ENCODE data around the gene ZCCHC17.

The ZCCHC17 gene

GRCh38 chr1:31308036-31308435 is 11.2 kb downstream of the ZCCHC17 start:
- no peak for DNase-seq

GRCh38 chr1:31310198-31310597 is 13.4 kb downstream of the ZCCHC17 start:
- DNase-seq = no peak

GRCh38 chr1:31315902-31316301 is 19.1 kb downstream of the ZCCHC17 start:
- DNase-seq = no peak

GRCh38 chr1:31318146-31318545 is 21.3 kb downstream of the ZCCHC17 start:
- DNase-seq = no peak

- no peak for DNase-seq
Observed at GRCh38 chr1:31324093-31324492, 27.3 kb downstream of the ZCCHC17 start.

- no peak for DNase-seq
Observed at GRCh38 chr1:31324992-31325391, 28.2 kb downstream of the ZCCHC17 start.

GRCh38 chr1:31326461-31326860 is 29.6 kb downstream of the ZCCHC17 start:
- no peak for DNase-seq

- DNase-seq = no peak
Observed at GRCh38 chr1:31327381-31327780, 30.5 kb downstream of the ZCCHC17 start.

GRCh38 chr1:31335007-31335406 is 38.2 kb downstream of the ZCCHC17 start:
- DNase-seq = peak; percentile 7

GRCh38 chr1:31336687-31337467 is 40.0 kb downstream of the ZCCHC17 start:
- DNase-seq = no peak

GRCh38 chr1:31344503-31344902 is 47.7 kb downstream of the ZCCHC17 start:
- no peak for DNase-seq

- no peak for DNase-seq
Observed at GRCh38 chr1:31345635-31346034, 48.8 kb downstream of the ZCCHC17 start.

GRCh38 chr1:31346785-31347184 is 50.0 kb downstream of the ZCCHC17 start:
- no peak for DNase-seq

- DNase-seq = no peak
Observed at GRCh38 chr1:31348449-31348848, 51.6 kb downstream of the ZCCHC17 start.

GRCh38 chr1:31354283-31354682 is 57.5 kb downstream of the ZCCHC17 start:
- DNase-seq = no peak

GRCh38 chr1:31356427-31356826 is 59.6 kb downstream of the ZCCHC17 start:
- DNase-seq = no peak

GRCh38 chr1:31361607-31362006 is 64.8 kb downstream of the ZCCHC17 start:
- DNase-seq = no peak

GRCh38 chr1:31362032-31362431 is 65.2 kb downstream of the ZCCHC17 start:
- DNase-seq = no peak

GRCh38 chr1:31364561-31365250 is 67.9 kb downstream of the ZCCHC17 start:
- no peak for DNase-seq

- no peak for DNase-seq
Observed at GRCh38 chr1:31366796-31367195, 70.0 kb downstream of the ZCCHC17 start.

GRCh38 chr1:31368611-31369107 is 71.8 kb downstream of the ZCCHC17 start:
- DNase-seq = no peak

GRCh38 chr1:31370021-31370420 is 73.2 kb downstream of the ZCCHC17 start:
- DNase-seq = no peak

- no peak for DNase-seq
Observed at GRCh38 chr1:31370565-31370964, 73.7 kb downstream of the ZCCHC17 start.

All from NCI-H1092 (cell line).